Panc1 (cell line): ENCODE results near the gene NSD1. TPM values are rescaled to one million over a fixed set of nuclear protein-coding genes. Genes with fewer than 3 reads are reported as not detected.

ENCODE experiments used
- ATAC-seq: fragments of 200-7000 bp; cut with Tn5 transposase; 2 replicates; pipeline ENCODE4 v1.9.1; 2020; ENCODE audit warnings: mild to moderate bottlenecking, moderate library complexity
- BruUV-seq: library from RNA; stranded (reverse); fragments of 400-500 nt; replicated peaks from 2 replicates; lab custom pipeline; 2021; lab: Mats Ljungman, UMichigan
- CTCF ChIA-PET: fragments of 300-600 bp; sonication (Branson Sonifier 250); formaldehyde crosslinking; loops from one replicate; lab custom pipeline; 2022; ENCODE audit warnings: antibody characterized with exemption; lab: Charles Lee
- POLR2A ChIA-PET: fragments of 300-600 bp; sonication (Branson Sonifier 250); formaldehyde crosslinking; loops from one replicate; lab custom pipeline; 2022; ENCODE audit warnings: antibody characterized with exemption; lab: Charles Lee
- DNase-seq: peaks from one replicate; pipeline ENCODE4 v3.0.0-alpha.2; 2010; ENCODE audit warnings: low read depth, low spot score
- H3K27ac ChIP-seq: 2 replicates; pipeline ENCODE4 v1.5.1; 2011; ENCODE audit warnings: mild to moderate bottlenecking, low read length, inconsistent platforms
- H3K27me3 ChIP-seq: fragments of 200-500 bp; sonication (Bioruptor generic); 2 replicates; pipeline ENCODE4 v1.6.0; 2014; ENCODE audit warnings: low read length, inconsistent platforms; ENCODE audit not compliant: control insufficient read depth, insufficient read depth
- H3K36me3 ChIP-seq: fragments of 200-500 bp; sonication (Bioruptor generic); 2 replicates; pipeline ENCODE4 v1.5.1; 2014; ENCODE audit warnings: inconsistent platforms, mild to moderate bottlenecking, low read length, moderate library complexity; ENCODE audit not compliant: control insufficient read depth, insufficient read depth
- H3K4me1 ChIP-seq: 2 replicates; pipeline ENCODE4 v1.5.1; 2011; ENCODE audit warnings: inconsistent platforms, mild to moderate bottlenecking, low read length, moderate library complexity; ENCODE audit not compliant: control insufficient read depth, insufficient read depth
- H3K4me3 ChIP-seq, 2 experiments: 2 replicates each; pipeline ENCODE4 v1.5.1; 2011 to 2012; ENCODE audit warnings: low read depth in 2 of 2, low read length in 2 of 2, mild to moderate bottlenecking in 2 of 2, inconsistent platforms in 1 of 2, moderate library complexity in 1 of 2
- H3K9me3 ChIP-seq: fragments of 200-500 bp; sonication (Bioruptor generic); 2 replicates; pipeline ENCODE4 v1.5.1; 2014; ENCODE audit warnings: low read depth, mild to moderate bottlenecking, inconsistent platforms, low read length, moderate library complexity; ENCODE audit not compliant: control insufficient read depth, insufficient read depth
- CTCF ChIP-seq: fragments of 450-650 bp; IDR thresholded peaks from 2 replicates; pipeline ENCODE4 v1.5.1; 2017; ENCODE audit warnings: mild to moderate bottlenecking
- POLR2AphosphoS5 ChIP-seq: IDR thresholded peaks from 2 replicates; pipeline ENCODE4 v1.6.1; 2012; ENCODE audit warnings: mild to moderate bottlenecking, low read depth, low read length, moderate library complexity
- REST ChIP-seq, 2 experiments: IDR thresholded peaks; 2 replicates each; pipeline ENCODE4 v1.6.1; 2011 to 2012; ENCODE audit warnings: low read depth in 2 of 2, control low read depth in 1 of 2, low read length in 1 of 2, mild to moderate bottlenecking in 1 of 2, moderate library complexity in 1 of 2; ENCODE audit not compliant: insufficient read depth in 1 of 2
- SIN3A ChIP-seq: IDR thresholded peaks from 2 replicates; pipeline ENCODE4 v1.6.1; 2012; ENCODE audit warnings: low read depth, mild to moderate bottlenecking, low read length, moderate library complexity, borderline replicate concordance; ENCODE audit not compliant: insufficient read depth
- TCF7L2 ChIP-seq: IDR thresholded peaks from 2 replicates; pipeline ENCODE4 v1.6.1; 2011; ENCODE audit warnings: mild to moderate bottlenecking, low read depth, low read length, inconsistent platforms
- in situ Hi-C: cut with HindIII; loops from 2 replicates; pipeline ENCODE4 v1.10.0; 2016; ENCODE audit warnings: low sequenced_read_pairs, low pct_unique_long_range_greater_than_20kb
- intact Hi-C: fragments of 100-400 bp; cut with micrococcal nuclease; formaldehyde crosslinking; loops from one replicate; pipeline ENCODE4 v1.10.0; 2022; ENCODE audit not compliant: unreplicated experiment
- total RNA-seq: library from RNA; stranded (reverse); gene quantifications from one replicate; pipeline ENCODE4 v1.2.1, GENCODE V29; 2021; ENCODE audit not compliant: unreplicated experiment

Gene NSD1
- total RNA-seq, 1 experiment from 2014 or later = 58.7 TPM

GRCh38 chr5:177315411-177315810 is 181.8 kb downstream of the NSD1 start:
- no peak overlapping the region for H3K4me3 ChIP-seq
- in situ Hi-C loops = no loop called here
- CTCF ChIA-PET = no interaction called here
- H3K27ac ChIP-seq = no peak overlapping the region
- intact Hi-C loops = loop anchor here (10.0 kb wide), 1 partner anchor 139 kb away; no protein-coding TSS in a partner anchor
- no peak for DNase-seq
- peaks cover 6% of the 10 kb centered on the region; the same call in 1 of the 2 replicates for H3K4me1 ChIP-seq
- H3K9me3 ChIP-seq = no peaks in the 10 kb centered on the region
- ATAC-seq = no peak
- TF ChIP-seq SIN3A = no peak
- no peak for TF ChIP-seq POLR2AphosphoS5
- no peak for TF ChIP-seq REST (IDR thresholded peaks at IDR 0.05; ENCODE audit: insufficient read depth in 1 of 2, low read depth in 2 of 2, low read length in 1 of 2)
- no peak for TF ChIP-seq CTCF
- TF ChIP-seq TCF7L2 = no peak
- no peaks in the 10 kb centered on the region; the same call in 1 of the 2 replicates for H3K36me3 ChIP-seq
- BruUV-seq = no TSS peak
- no peaks in the 10 kb centered on the region for H3K27me3 ChIP-seq
- POLR2A ChIA-PET = interaction anchor here (0.6 kb wide), 1 partner anchor 190 kb away, joined by 10 read pairs; no protein-coding TSS in a partner anchor

- in situ Hi-C loops = no loop called here
- H3K27ac ChIP-seq = no peak overlapping the region
- H3K4me1 ChIP-seq = no peaks in the 10 kb centered on the region; the same call in 1 of the 2 replicates
- intact Hi-C loops = loop anchor here (10.0 kb wide), 1 partner anchor 139 kb away; no protein-coding TSS in a partner anchor
- no TSS peak for BruUV-seq
- H3K36me3 ChIP-seq = no peaks in the 10 kb centered on the region; the same call in 1 of the 2 replicates
- H3K9me3 ChIP-seq = no peaks in the 10 kb centered on the region
- ChIA-PET CTCF (interaction anchor here (0.7 kb wide), 1 partner anchor 671 kb away, joined by 6 read pairs; no protein-coding TSS in a partner anchor), POLR2A (interaction anchor here (0.6 kb wide), 1 partner anchor 191 kb away, joined by 10 read pairs; no protein-coding TSS in a partner anchor)
- no peak for ATAC-seq
- no peak overlapping the region for H3K4me3 ChIP-seq
- DNase-seq = no peak
- no peaks in the 10 kb centered on the region for H3K27me3 ChIP-seq
- no peak for TF ChIP-seq CTCF
- TF ChIP-seq REST (IDR thresholded peaks at IDR 0.05; ENCODE audit: insufficient read depth in 1 of 2, low read depth in 2 of 2, low read length in 1 of 2) = no peak
- no peak for TF ChIP-seq SIN3A
- no peak for TF ChIP-seq POLR2AphosphoS5
- TF ChIP-seq TCF7L2 = no peak
Observed at GRCh38 chr5:177316005-177316404, 182.4 kb downstream of the NSD1 start.
